Fibroblast of skin of left biceps (primary cell): ENCODE measurements around the gene MIEF2.

Source experiments
- DNase-seq, 2 experiments: peaks; one replicate each; pipeline ENCODE4 v3.0.0-alpha.2; 2013; ENCODE audit warnings: low read depth in 2 of 2

The MIEF2 gene

GRCh38 chr17:18256776-18257175 lies 3.7 kb upstream of the MIEF2 start:
- no peak for DNase-seq

GRCh38 chr17:18257268-18257981 lies 3.0 kb upstream of the MIEF2 start:
- no peak for DNase-seq

- DNase-seq = no peak
These were observed 2.5 kb upstream of the MIEF2 start for GRCh38 chr17:18257982-18258355.

- no peak for DNase-seq
These were observed 2.0 kb upstream of the MIEF2 start, which contains the start of gene FLII for GRCh38 chr17:18258356-18259038. Gene FLII (minus strand): TSS chr17:18258738. CDS start chr17:18258690, 48 bp downstream.

- DNase-seq = no peak
These were observed 686 bp upstream of the MIEF2 start for GRCh38 chr17:18259621-18260331.

- no peak for DNase-seq
These were observed 669 bp downstream of the MIEF2 start for GRCh38 chr17:18261146-18261515.

GRCh38 chr17:18261659-18262058 lies 1.2 kb downstream of the MIEF2 start:
- no peak for DNase-seq

- no peak for DNase-seq
These were observed 1.6 kb downstream of the MIEF2 start for GRCh38 chr17:18262111-18262510.

- DNase-seq = no peak
These were observed 2.2 kb downstream of the MIEF2 start for GRCh38 chr17:18262641-18263040.

- DNase-seq = no peak
These were observed 3.6 kb downstream of the MIEF2 start for GRCh38 chr17:18263885-18264682.

GRCh38 chr17:18267366-18267765 lies 6.9 kb downstream of the MIEF2 start:
- no peak for DNase-seq

- no peak for DNase-seq
These were observed 7.7 kb downstream of the MIEF2 start for GRCh38 chr17:18267927-18268711.

- DNase-seq = no peak
These were observed 9.8 kb downstream of the MIEF2 start for GRCh38 chr17:18270046-18270931.

GRCh38 chr17:18277076-18277475 lies 16.6 kb downstream of the MIEF2 start:
- no peak for DNase-seq

GRCh38 chr17:18278867-18279266 lies 18.4 kb downstream of the MIEF2 start:
- no peak for DNase-seq

- no peak for DNase-seq
These were observed 19.8 kb downstream of the MIEF2 start for GRCh38 chr17:18280249-18280648.

- no peak for DNase-seq
These were observed 20.4 kb downstream of the MIEF2 start for GRCh38 chr17:18280766-18281371.

GRCh38 chr17:18281788-18282187 lies 21.3 kb downstream of the MIEF2 start:
- DNase-seq = no peak

- DNase-seq = no peak
These were observed 24.8 kb downstream of the MIEF2 start for GRCh38 chr17:18285296-18285695.
